Posterior cingulate gyrus (tissue), 11 donors: ENCODE measurements around the gene PSMD1.
"Not testable (repeated sequence)": the region's sequence is repeated elsewhere in the genome, so short reads cannot be mapped to it uniquely, and the experiment has no call there.

Source experiments
- DNase-seq, 10 donors: peaks; one replicate each; pipeline versions ENCODE4 v3.0.0 to v3.0.0-alpha.2; 2020 to 2021; ENCODE audit warnings: mixed read lengths in 3 of 10
- intact Hi-C: fragments of 100-400 bp; cut with DNase I; formaldehyde crosslinking; loops from one replicate; pipeline ENCODE4 v1.15.1; 2023

PSMD1 gene

GRCh38 chr2:231100321-231100720 lies 43.7 kb downstream of the PSMD1 start:
- DNase-seq = not testable (repeated sequence)
- intact Hi-C loops = loop anchor here (10.0 kb wide), 3 partner anchors 94 to 204 kb away; partner anchors contain the start of gene ARMC9

- intact Hi-C loops = loop anchor here (10.0 kb wide), 3 partner anchors 94 to 204 kb away; partner anchors contain the start of gene ARMC9
Observed at GRCh38 chr2:231100990-231101389, 44.3 kb downstream of the PSMD1 start.

GRCh38 chr2:231102772-231103171 lies 46.1 kb downstream of the PSMD1 start:
- no peak for DNase-seq
- intact Hi-C loops = loop anchor here (10.0 kb wide), 3 partner anchors 92 to 202 kb away; partner anchors contain the start of gene ARMC9

More at GRCh38 chr2:231100990-231101389, 44.3 kb downstream of the PSMD1 start:
- no peak for DNase-seq

- peak in 8 of 10 donors; percentile 16 to 92 (median 67) for DNase-seq
- intact Hi-C loops = loop anchor here (1.0 to 10.0 kb wide), 5 partner anchors 91 to 348 kb away; partner anchors contain the start of gene ARMC9
Observed at GRCh38 chr2:231104115-231104713, 47.5 kb downstream of the PSMD1 start.

GRCh38 chr2:231110551-231110950 lies 53.9 kb downstream of the PSMD1 start:
- DNase-seq = no peak
- intact Hi-C loops = no loop called here

- intact Hi-C loops = no loop called here
- no peak for DNase-seq
Observed at GRCh38 chr2:231111987-231112386, 55.3 kb downstream of the PSMD1 start.

GRCh38 chr2:231113489-231113888 lies 56.8 kb downstream of the PSMD1 start:
- intact Hi-C loops = no loop called here
- no peak for DNase-seq

GRCh38 chr2:231115651-231116050 lies 59.0 kb downstream of the PSMD1 start:
- intact Hi-C loops = no loop called here
- no peak for DNase-seq

GRCh38 chr2:231117148-231117547 lies 60.5 kb downstream of the PSMD1 start:
- intact Hi-C loops = no loop called here
- DNase-seq = no peak

GRCh38 chr2:231117922-231118613 lies 61.4 kb downstream of the PSMD1 start:
- intact Hi-C loops = no loop called here
- DNase-seq = no peak

- no peak for DNase-seq
- intact Hi-C loops = no loop called here
Observed at GRCh38 chr2:231118614-231118942, 61.9 kb downstream of the PSMD1 start.

- no peak for DNase-seq
- intact Hi-C loops = no loop called here
Observed at GRCh38 chr2:231123362-231123898, 66.8 kb downstream of the PSMD1 start.

GRCh38 chr2:231124838-231125568 lies 68.3 kb downstream of the PSMD1 start, which contains the start of gene HTR2B:
Gene HTR2B (minus strand): TSS chr2:231125042. CDS start chr2:231123764, 1,278 bp downstream.
- intact Hi-C loops = no loop called here

GRCh38 chr2:231126123-231126522 lies 69.5 kb downstream of the PSMD1 start:
- intact Hi-C loops = no loop called here
- DNase-seq = peak in 1 of 10 donors; percentile 72

More at GRCh38 chr2:231124838-231125568, 68.3 kb downstream of the PSMD1 start, which contains the start of gene HTR2B:
- no peak for DNase-seq

- DNase-seq = no peak
- intact Hi-C loops = no loop called here
Observed at GRCh38 chr2:231127480-231127879, 70.8 kb downstream of the PSMD1 start.

GRCh38 chr2:231127936-231128335 lies 71.3 kb downstream of the PSMD1 start:
- DNase-seq = no peak
- intact Hi-C loops = no loop called here

- DNase-seq = no peak
- intact Hi-C loops = no loop called here
Observed at GRCh38 chr2:231128541-231128940, 71.9 kb downstream of the PSMD1 start.

- no peak for DNase-seq
- intact Hi-C loops = no loop called here
Observed at GRCh38 chr2:231129216-231129615, 72.5 kb downstream of the PSMD1 start.

GRCh38 chr2:231130336-231131056 lies 73.8 kb downstream of the PSMD1 start:
- no peak for DNase-seq
- intact Hi-C loops = no loop called here

GRCh38 chr2:231132129-231132528 lies 75.5 kb downstream of the PSMD1 start:
- intact Hi-C loops = no loop called here
- no peak for DNase-seq
